ENCODE measurements around the gene LYPLA2.

DNA sequence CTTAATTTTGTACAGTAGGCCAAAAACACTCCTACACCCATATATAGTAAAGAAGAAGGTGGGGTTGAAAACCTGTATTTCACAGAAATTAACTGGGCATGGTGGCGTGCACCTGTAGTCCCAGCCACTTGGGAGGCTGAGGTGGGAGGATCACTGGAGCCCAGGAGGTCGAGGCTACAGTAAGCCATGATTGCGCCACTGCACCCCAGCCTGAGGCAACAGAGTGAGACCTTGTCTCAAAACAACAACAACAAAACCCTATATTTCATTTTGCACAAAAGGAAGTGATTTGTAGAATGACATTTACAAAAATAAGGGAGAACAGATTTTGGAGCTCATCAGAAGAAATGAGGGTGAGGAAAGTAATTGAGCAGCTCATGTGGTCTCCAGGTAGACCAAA is 2.2 kb upstream of the LYPLA2 start:
- TF ChIP-seq EZH2phosphoT487 (IDR thresholded peaks at IDR 0.05; ENCODE audit: insufficient read depth, low read depth): no peak
- TF ChIP-seq EZH2 (IDR thresholded peaks at IDR 0.05; ENCODE audit: insufficient read depth, poor library complexity, severe bottlenecking): no peak

All from GM23248 (cell line).